ENCODE data around the gene YIF1A. TPM values are rescaled to one million over a fixed set of nuclear protein-coding genes. Genes with fewer than 3 reads are reported as not detected.
A peak's percentile ranks its signal among the peaks of the same experiment; 100 is the strongest.

The YIF1A gene
- total RNA-seq, 1 donor from 2014 or later: 74.0 TPM

DNA sequence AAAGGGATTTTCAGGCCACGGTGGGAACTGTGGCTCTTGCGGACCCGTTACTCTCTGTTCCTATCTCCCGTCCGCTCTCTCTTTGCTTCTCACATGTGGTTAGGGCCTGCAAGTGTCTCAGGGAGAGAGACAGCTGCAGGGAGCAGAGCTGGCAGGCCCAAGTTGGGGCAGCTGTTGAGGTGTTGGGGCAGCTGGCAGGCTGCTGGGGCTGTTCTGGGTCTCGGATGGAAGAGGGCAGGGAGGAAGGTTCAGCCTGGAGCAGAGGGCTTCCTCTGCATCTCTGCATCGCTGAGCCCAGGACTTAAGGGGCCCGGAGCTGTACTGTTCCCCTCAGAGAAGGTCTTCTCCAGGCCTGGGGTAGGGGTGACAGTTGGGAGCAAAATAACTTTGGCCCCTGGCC, 13.5 kb downstream of the YIF1A start:
- H3K27me3 Mint-ChIP-seq (ENCODE audit: low read depth): peaks cover 4% of the 10 kb centered on the region
- no peak overlapping the region for H3K4me3 Mint-ChIP-seq
- TF ChIP-seq CTCF (IDR thresholded peaks at IDR 0.05; ENCODE audit: unreplicated experiment): no peak

DNA sequence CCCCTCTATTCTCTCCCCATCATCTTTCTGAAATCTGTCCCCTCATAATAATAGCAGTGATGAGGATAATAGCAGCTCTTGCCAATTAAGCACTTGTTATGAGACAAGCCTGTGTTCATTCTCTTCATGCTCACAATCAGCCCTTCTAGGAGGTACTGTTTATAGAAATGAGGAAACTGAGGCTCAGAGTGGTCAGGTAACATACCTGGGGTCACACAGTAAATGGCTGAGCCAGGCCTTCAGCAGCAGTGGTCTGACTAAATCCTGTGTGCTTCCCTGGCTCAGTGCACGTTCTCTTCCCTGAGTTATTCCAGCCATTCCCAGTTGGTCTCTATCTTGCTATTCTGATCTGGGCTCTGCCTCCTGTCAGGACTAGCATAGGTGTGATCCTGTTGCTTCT, 14.7 kb downstream of the YIF1A start:
- H3K27me3 Mint-ChIP-seq (ENCODE audit: low read depth): no peaks in the 10 kb centered on the region
- DNase-seq (ENCODE audit: low spot score in 2 of 2, unreplicated experiment in 2 of 2): no peak
- no peaks in the 10 kb centered on the region for H3K9me3 Mint-ChIP-seq
- peaks cover 14% of the 10 kb centered on the region for H3K4me1 Mint-ChIP-seq
- H3K36me3 Mint-ChIP-seq: peaks cover 24% of the 10 kb centered on the region
- TF ChIP-seq CTCF (IDR thresholded peaks at IDR 0.05; ENCODE audit: unreplicated experiment): no peak
- no peak overlapping the region for H3K27ac Mint-ChIP-seq
- no peak overlapping the region for H3K4me3 Mint-ChIP-seq

More for the DNA sequence above, 13.5 kb downstream of the YIF1A start:
- H3K27ac Mint-ChIP-seq: no peak overlapping the region
- DNase-seq (ENCODE audit: low spot score in 2 of 2, unreplicated experiment in 2 of 2): no peak
- H3K4me1 Mint-ChIP-seq: peaks cover 7% of the 10 kb centered on the region
- peaks cover 24% of the 10 kb centered on the region for H3K36me3 Mint-ChIP-seq
- no peaks in the 10 kb centered on the region for H3K9me3 Mint-ChIP-seq

DNA sequence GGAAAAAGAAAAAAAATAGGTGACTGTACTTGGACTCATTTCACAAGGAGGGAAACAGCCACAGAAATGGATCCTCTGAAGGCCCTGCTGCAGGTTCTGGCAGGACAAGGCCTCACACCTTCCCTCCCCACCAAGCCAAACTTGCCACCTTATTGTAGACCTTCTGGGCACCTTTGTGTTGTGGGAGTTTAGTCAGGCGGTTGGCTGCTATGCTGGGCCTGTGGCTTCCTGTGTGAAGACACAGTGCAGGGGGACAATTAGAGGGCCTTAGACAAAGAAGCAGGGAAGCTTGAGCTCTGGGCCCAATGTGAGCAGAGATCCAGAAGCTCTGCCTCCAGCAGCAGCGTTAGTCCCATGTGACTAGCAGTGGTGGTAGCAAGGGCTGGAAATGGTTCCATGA, 16.3 kb downstream of the YIF1A start:
- peaks cover 24% of the 10 kb centered on the region for H3K36me3 Mint-ChIP-seq
- no peak for TF ChIP-seq CTCF (IDR thresholded peaks at IDR 0.05; ENCODE audit: unreplicated experiment)
- no peak overlapping the region for H3K27ac Mint-ChIP-seq
- no peak for DNase-seq (ENCODE audit: low spot score in 2 of 2, unreplicated experiment in 2 of 2)
- H3K4me1 Mint-ChIP-seq: peaks cover 11% of the 10 kb centered on the region
- H3K27me3 Mint-ChIP-seq (ENCODE audit: low read depth): no peaks in the 10 kb centered on the region
- H3K4me3 Mint-ChIP-seq: no peak overlapping the region
- H3K9me3 Mint-ChIP-seq: no peaks in the 10 kb centered on the region

DNA sequence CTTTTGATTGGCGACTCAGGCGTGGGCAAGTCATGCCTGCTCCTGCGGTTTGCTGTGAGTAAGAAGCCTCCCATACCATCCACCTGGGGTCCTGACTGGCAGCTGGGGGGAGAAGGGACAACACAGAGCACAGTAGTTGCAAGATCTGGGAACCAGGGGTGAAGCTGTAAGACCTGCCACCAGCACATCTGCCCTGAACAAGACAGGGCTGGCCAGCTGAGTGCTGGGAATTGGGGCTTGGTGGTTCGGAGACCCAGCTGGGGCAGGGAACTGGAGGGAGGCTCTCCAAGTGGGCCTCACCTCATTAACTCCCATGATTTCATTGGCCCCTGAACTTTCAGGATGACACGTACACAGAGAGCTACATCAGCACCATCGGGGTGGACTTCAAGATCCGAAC, 17.1 kb downstream of the YIF1A start:
- Mint-ChIP-seq H3K9me3 (no peaks in the 10 kb centered on the region), H3K4me1 (peaks cover 17% of the 10 kb centered on the region), H3K27me3 (ENCODE audit: low read depth) (no peaks in the 10 kb centered on the region), H3K36me3 (peaks cover 26% of the 10 kb centered on the region), H3K4me3 (no peak overlapping the region), H3K27ac (no peak overlapping the region)
- DNase-seq (ENCODE audit: low spot score in 2 of 2, unreplicated experiment in 2 of 2): no peak
- TF ChIP-seq CTCF (IDR thresholded peaks at IDR 0.05; ENCODE audit: unreplicated experiment): no peak

DNA sequence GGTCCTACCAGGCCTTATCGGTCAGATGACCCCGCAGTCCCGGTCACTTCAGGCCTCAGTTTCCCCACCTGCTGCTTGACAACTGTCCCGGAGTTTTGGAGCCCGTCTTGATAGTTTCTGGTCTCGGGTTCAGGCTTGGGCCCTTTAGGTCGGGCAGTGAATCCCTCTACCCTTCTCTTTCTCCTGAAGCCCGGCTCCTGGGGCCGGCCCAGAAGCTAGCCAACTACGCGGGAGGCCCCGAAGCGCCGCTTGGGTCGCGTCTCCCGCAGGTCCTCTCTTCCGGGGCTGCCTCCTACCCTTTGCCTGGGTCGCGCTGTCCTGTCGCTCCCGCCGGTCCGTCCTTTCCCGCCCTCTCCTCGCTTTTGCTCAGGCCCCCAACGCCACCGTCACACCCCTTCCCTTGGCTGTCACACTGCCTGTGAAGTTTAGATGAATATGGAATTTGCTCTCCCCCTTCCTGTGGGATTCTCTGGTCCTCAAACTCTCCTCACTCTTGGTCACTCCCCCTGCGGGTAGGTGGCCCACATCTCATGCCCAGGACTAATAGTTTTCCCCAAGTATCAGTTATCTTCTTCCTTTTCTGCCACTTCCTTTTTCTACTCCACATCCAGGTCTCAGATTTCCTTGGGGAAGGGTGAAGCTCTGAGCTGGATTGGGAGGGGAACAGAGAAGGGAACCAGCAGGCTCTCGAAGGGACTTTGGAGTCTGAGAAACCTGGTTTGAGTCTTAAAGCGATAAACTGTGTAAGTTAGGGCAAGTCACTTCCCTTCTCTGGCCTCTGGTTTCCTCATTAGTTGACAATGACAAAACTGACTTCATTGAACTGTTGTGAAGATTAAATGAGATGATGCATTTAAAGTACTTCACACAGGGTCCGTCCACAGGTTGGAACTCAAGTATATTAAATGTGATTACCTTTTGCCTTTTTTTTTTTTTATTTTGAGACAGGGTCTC, 19.7 kb downstream of the YIF1A start:
- Mint-ChIP-seq H3K36me3 (peaks cover 27% of the 10 kb centered on the region), H3K9me3 (no peaks in the 10 kb centered on the region), H3K4me1 (peaks cover 17% of the 10 kb centered on the region), H3K27ac (peak overlapping the region; percentile 100), H3K4me3 (peak overlapping the region; percentile 92), H3K27me3 (ENCODE audit: low read depth) (no peaks in the 10 kb centered on the region)
- TF ChIP-seq CTCF (IDR thresholded peaks at IDR 0.05; ENCODE audit: unreplicated experiment): no peak
- peak in 1 of 2 experiments; percentile 55 for DNase-seq (ENCODE audit: low spot score in 2 of 2, unreplicated experiment in 2 of 2)
